ENCODE measurements around the gene NFAM1.

DNA sequence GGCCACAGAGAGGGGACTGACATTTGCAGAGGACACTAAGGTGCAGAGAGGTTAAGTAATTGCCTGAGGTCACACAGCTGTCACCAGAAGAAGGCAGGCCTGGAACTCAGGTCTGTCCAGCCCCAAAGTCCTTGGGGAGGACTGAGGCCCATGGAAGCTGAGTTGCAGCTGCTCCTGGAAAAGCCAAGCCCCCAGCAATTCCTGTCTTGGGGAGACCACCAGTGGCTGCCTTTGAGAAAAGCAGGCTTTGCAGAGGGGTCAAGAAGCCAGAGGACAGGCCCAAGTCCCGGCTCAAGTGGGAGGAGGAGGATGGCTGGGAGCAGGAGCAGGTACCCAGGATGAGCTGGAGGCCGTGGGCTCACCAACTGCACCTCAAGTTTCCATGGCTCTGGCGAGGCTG, 3.4 kb downstream of the NFAM1 start:
- TF ChIP-seq POLR2A (IDR thresholded peaks at IDR 0.05), result no peak
- TF ChIP-seq, protein P1, sequence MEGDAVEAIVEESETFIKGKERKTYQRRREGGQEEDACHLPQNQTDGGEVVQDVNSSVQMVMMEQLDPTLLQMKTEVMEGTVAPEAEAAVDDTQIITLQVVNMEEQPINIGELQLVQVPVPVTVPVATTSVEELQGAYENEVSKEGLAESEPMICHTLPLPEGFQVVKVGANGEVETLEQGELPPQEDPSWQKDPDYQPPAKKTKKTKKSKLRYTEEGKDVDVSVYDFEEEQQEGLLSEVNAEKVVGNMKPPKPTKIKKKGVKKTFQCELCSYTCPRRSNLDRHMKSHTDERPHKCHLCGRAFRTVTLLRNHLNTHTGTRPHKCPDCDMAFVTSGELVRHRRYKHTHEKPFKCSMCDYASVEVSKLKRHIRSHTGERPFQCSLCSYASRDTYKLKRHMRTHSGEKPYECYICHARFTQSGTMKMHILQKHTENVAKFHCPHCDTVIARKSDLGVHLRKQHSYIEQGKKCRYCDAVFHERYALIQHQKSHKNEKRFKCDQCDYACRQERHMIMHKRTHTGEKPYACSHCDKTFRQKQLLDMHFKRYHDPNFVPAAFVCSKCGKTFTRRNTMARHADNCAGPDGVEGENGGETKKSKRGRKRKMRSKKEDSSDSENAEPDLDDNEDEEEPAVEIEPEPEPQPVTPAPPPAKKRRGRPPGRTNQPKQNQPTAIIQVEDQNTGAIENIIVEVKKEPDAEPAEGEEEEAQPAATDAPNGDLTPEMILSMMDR (IDR thresholded peaks at IDR 0.05), result no peak
